ENCODE results near the gene SKOR2.

GRCh38 chr18:47261902-47262300 lies 10.4 kb upstream of the SKOR2 start:
- TF ChIP-seq CTCF (conservative IDR thresholded peaks at IDR 0.05; ENCODE audit: low read depth in 2 of 2) = no peak
- no peak for TF ChIP-seq REST (IDR thresholded peaks at IDR 0.05; ENCODE audit: unreplicated experiment)
- no peak for TF ChIP-seq POLR2AphosphoS5 (IDR thresholded peaks at IDR 0.05; ENCODE audit: low read depth)
- TF ChIP-seq JUNB (IDR thresholded peaks at IDR 0.05; ENCODE audit: unreplicated experiment) = no peak
- peak; percentile 44 for TF ChIP-seq EZH2 (IDR thresholded peaks at IDR 0.05; ENCODE audit: low read depth, unreplicated experiment)
- TF ChIP-seq EZH2phosphoT487 (IDR thresholded peaks at IDR 0.05; ENCODE audit: unreplicated experiment) = no peak
- TF ChIP-seq CREB1 (CRISPR knock-in tag; IDR thresholded peaks at IDR 0.05; ENCODE audit: low read depth) = no peak
- no peak for TF ChIP-seq ETS1 (IDR thresholded peaks at IDR 0.05)
- no peak for TF ChIP-seq NANOG (IDR thresholded peaks at IDR 0.05; ENCODE audit: borderline replicate concordance)
- no peak for TF ChIP-seq ZNF462 (CRISPR knock-in tag; IDR thresholded peaks at IDR 0.05)
- no peak for TF ChIP-seq ZNF114 (CRISPR knock-in tag; IDR thresholded peaks at IDR 0.05)
- no peak for TF ChIP-seq ZNF331 (CRISPR knock-in tag; IDR thresholded peaks at IDR 0.05; ENCODE audit: low read depth)
